ENCODE measurements around the gene LARGE2.

- no peak for TF ChIP-seq CTCF (IDR thresholded peaks at IDR 0.05)
- no peak for TF ChIP-seq POLR2AphosphoS5 (IDR thresholded peaks at IDR 0.05)
Observed at GRCh38 chr11:45885921-45886721, 36.3 kb upstream of the LARGE2 start.

Measured in transverse colon (tissue), 4 donors.